ACC112 (cell line): ENCODE results near the gene TNRC6C.

Experiments
- H2AFZ ChIP-seq: fragments of 200-600 bp; sonication (generic); one replicate; pipeline ENCODE4 v1.6.0; 2017; ENCODE audit warnings: antibody characterized with exemption, low read length; ENCODE audit not compliant: unreplicated experiment
- H3K27ac ChIP-seq: fragments of 200-600 bp; sonication (generic); 2 replicates; pipeline ENCODE4 v1.5.1; 2014; ENCODE audit warnings: low read depth, mild to moderate bottlenecking, antibody characterized with exemption, low read length, moderate library complexity
- H3K27me3 ChIP-seq: fragments of 200-600 bp; sonication (generic); 2 replicates; pipeline ENCODE4 v1.6.1; 2014; ENCODE audit warnings: mild to moderate bottlenecking, antibody characterized with exemption, low read length, moderate library complexity, mixed read lengths; ENCODE audit not compliant: insufficient read depth
- H3K36me3 ChIP-seq: fragments of 200-600 bp; sonication (generic); 2 replicates; pipeline ENCODE4 v1.6.1; 2016; ENCODE audit warnings: mild to moderate bottlenecking, antibody characterized with exemption, low read length, moderate library complexity, mixed read lengths; ENCODE audit not compliant: insufficient read depth
- H3K4me1 ChIP-seq: fragments of 200-600 bp; sonication (generic); one replicate; pipeline ENCODE4 v1.6.1; 2016; ENCODE audit warnings: low read length, mixed read lengths; ENCODE audit not compliant: insufficient read depth, unreplicated experiment, control insufficient read depth
- H3K4me3 ChIP-seq: fragments of 200-600 bp; sonication (generic); 2 replicates; pipeline ENCODE4 v1.5.1; 2014; ENCODE audit warnings: mild to moderate bottlenecking, low read depth, low read length
- H3K79me2 ChIP-seq: fragments of 200-600 bp; sonication (generic); one replicate; pipeline ENCODE4 v1.6.0; 2016; ENCODE audit warnings: low read length; ENCODE audit not compliant: control insufficient read depth, unreplicated experiment, insufficient read depth

TNRC6C gene

GRCh38 chr17:77923776-77924513, 34.6 kb upstream of the TNRC6C start:
- no peak overlapping the region for H3K4me3 ChIP-seq
- H3K79me2 ChIP-seq = no peaks in the 10 kb centered on the region
- no peak overlapping the region for H3K27ac ChIP-seq
- peaks cover 71% of the 10 kb centered on the region for H3K27me3 ChIP-seq
- H3K36me3 ChIP-seq = no peaks in the 10 kb centered on the region
- no peaks in the 10 kb centered on the region for H3K4me1 ChIP-seq
- no peak overlapping the region for H2AFZ ChIP-seq

- Histone ChIP-seq H2AFZ (no peak overlapping the region), H3K79me2 (no peaks in the 10 kb centered on the region), H3K27me3 (peaks cover 75% of the 10 kb centered on the region), H3K4me1 (no peaks in the 10 kb centered on the region), H3K27ac (no peak overlapping the region), H3K4me3 (no peak overlapping the region), H3K36me3 (no peaks in the 10 kb centered on the region)
Observed at GRCh38 chr17:77924757-77925336, 33.7 kb upstream of the TNRC6C start.

GRCh38 chr17:77925831-77926543, 32.5 kb upstream of the TNRC6C start:
- Histone ChIP-seq H3K27ac (no peak overlapping the region), H3K27me3 (peaks cover 74% of the 10 kb centered on the region), H3K4me1 (no peaks in the 10 kb centered on the region), H3K36me3 (no peaks in the 10 kb centered on the region), H3K4me3 (no peak overlapping the region), H3K79me2 (no peaks in the 10 kb centered on the region), H2AFZ (no peak overlapping the region)

GRCh38 chr17:77926981-77927380, 31.5 kb upstream of the TNRC6C start:
- Histone ChIP-seq H3K27me3 (peaks cover 66% of the 10 kb centered on the region), H2AFZ (no peak overlapping the region), H3K27ac (no peak overlapping the region), H3K36me3 (no peaks in the 10 kb centered on the region), H3K4me3 (no peak overlapping the region), H3K79me2 (no peaks in the 10 kb centered on the region), H3K4me1 (no peaks in the 10 kb centered on the region)

GRCh38 chr17:77927777-77928518, 30.6 kb upstream of the TNRC6C start:
- Histone ChIP-seq H3K27me3 (peaks cover 60% of the 10 kb centered on the region), H2AFZ (no peak overlapping the region), H3K4me3 (no peak overlapping the region), H3K4me1 (no peaks in the 10 kb centered on the region), H3K27ac (no peak overlapping the region), H3K36me3 (no peaks in the 10 kb centered on the region), H3K79me2 (no peaks in the 10 kb centered on the region)

- no peak overlapping the region for H3K4me3 ChIP-seq
- peaks cover 58% of the 10 kb centered on the region for H3K27me3 ChIP-seq
- H3K36me3 ChIP-seq = no peaks in the 10 kb centered on the region
- H2AFZ ChIP-seq = no peak overlapping the region
- no peaks in the 10 kb centered on the region for H3K4me1 ChIP-seq
- no peak overlapping the region for H3K27ac ChIP-seq
- H3K79me2 ChIP-seq = no peaks in the 10 kb centered on the region
Observed at GRCh38 chr17:77928519-77929179, 29.9 kb upstream of the TNRC6C start.

- H3K27ac ChIP-seq = no peak overlapping the region
- no peak overlapping the region for H3K4me3 ChIP-seq
Observed at GRCh38 chr17:77929180-77929564, 29.3 kb upstream of the TNRC6C start.

GRCh38 chr17:77929871-77930436, 28.5 kb upstream of the TNRC6C start:
- Histone ChIP-seq H3K36me3 (no peaks in the 10 kb centered on the region), H3K79me2 (no peaks in the 10 kb centered on the region), H2AFZ (no peak overlapping the region), H3K27me3 (peaks cover 53% of the 10 kb centered on the region), H3K4me3 (no peak overlapping the region), H3K27ac (no peak overlapping the region), H3K4me1 (no peaks in the 10 kb centered on the region)

More at GRCh38 chr17:77929180-77929564, 29.3 kb upstream of the TNRC6C start:
- H3K79me2 ChIP-seq = no peaks in the 10 kb centered on the region
- H3K4me1 ChIP-seq = no peaks in the 10 kb centered on the region
- no peaks in the 10 kb centered on the region for H3K36me3 ChIP-seq
- H3K27me3 ChIP-seq = peaks cover 56% of the 10 kb centered on the region
- H2AFZ ChIP-seq = no peak overlapping the region

- no peak overlapping the region for H2AFZ ChIP-seq
- H3K4me1 ChIP-seq = no peaks in the 10 kb centered on the region
- H3K27me3 ChIP-seq = peaks cover 49% of the 10 kb centered on the region
- H3K79me2 ChIP-seq = no peaks in the 10 kb centered on the region
- no peak overlapping the region for H3K27ac ChIP-seq
- H3K36me3 ChIP-seq = no peaks in the 10 kb centered on the region
- H3K4me3 ChIP-seq = no peak overlapping the region
Observed at GRCh38 chr17:77930780-77931768, 27.4 kb upstream of the TNRC6C start.
